Measurements from ENCODE around the gene EIF2D. TPM values are rescaled to one million over a fixed set of nuclear protein-coding genes. Genes with fewer than 3 reads are reported as not detected.

Gene EIF2D
- total and polyA plus RNA-seq, 9 of the 15 experiments (the other 6 are each of a cell fraction or from before 2014, with no cell fraction given), result 81.1 to 138 (median 93.9) TPM

GRCh38 chr1:206544562-206545257, 67.6 kb downstream of the EIF2D start (continued):
- no peak for TF ChIP-seq ZNF511 (CRISPR knock-in tag; IDR thresholded peaks at IDR 0.05)
- no peak for TF ChIP-seq TCF15 (CRISPR knock-in tag; IDR thresholded peaks at IDR 0.05)
- TF ChIP-seq PRPF4 (IDR thresholded peaks at IDR 0.05; ENCODE audit: insufficient read depth, low read depth, low read length, poor library complexity, severe bottlenecking), result no peak
- TF ChIP-seq RREB1 (CRISPR knock-in tag; IDR thresholded peaks at IDR 0.05), result peak; percentile 76; the same call in 1 of the 2 replicates
- TF ChIP-seq KAT7 (CRISPR knock-in tag; IDR thresholded peaks at IDR 0.05; ENCODE audit: borderline replicate concordance), result peak; percentile 95
- no peak for TF ChIP-seq RBM25 (IDR thresholded peaks at IDR 0.05; ENCODE audit: low read depth, low read length, severe bottlenecking)
- TF ChIP-seq POLR2G (IDR thresholded peaks at IDR 0.05; ENCODE audit: low read depth, low read length), result no peak
- no peak for TF ChIP-seq ZNF24 (IDR thresholded peaks at IDR 0.05)
- no peak for TF ChIP-seq PHB (CRISPR knock-in tag; IDR thresholded peaks at IDR 0.05)
- TF ChIP-seq FOXM1 (IDR thresholded peaks at IDR 0.05; ENCODE audit: low read depth), result no peak
- no peak for TF ChIP-seq FOXM1 (CRISPR knock-in tag; IDR thresholded peaks at IDR 0.05; ENCODE audit: low read depth)
- TF ChIP-seq ZNF699 (CRISPR knock-in tag; IDR thresholded peaks at IDR 0.05; ENCODE audit: insufficient replicate concordance), result no peak
